HL-60/S4 treated with retinoic acid at 250 ng/mL for 4 days and 3 days (cell line): ENCODE measurements around the gene PPFIA1.
"Not testable (repeated sequence)": the region's sequence is repeated elsewhere in the genome, so short reads cannot be mapped to it uniquely, and the experiment has no call there.

ENCODE experiments used
- in situ Hi-C: fragments of 300-500 bp; cut with MboI; formaldehyde crosslinking; loops from 2 replicates; pipeline ENCODE4 v1.7.0; 2022; ENCODE audit warnings: low sequenced_read_pairs

The PPFIA1 gene

GRCh38 chr11:70295166-70295565, 24.7 kb downstream of the PPFIA1 start:
- in situ Hi-C loops = not testable (repeated sequence)

GRCh38 chr11:70296681-70297080, 26.2 kb downstream of the PPFIA1 start:
- in situ Hi-C loops = no loop called here

- in situ Hi-C loops = no loop called here
These were observed 26.9 kb downstream of the PPFIA1 start for GRCh38 chr11:70297341-70297740.

- in situ Hi-C loops = no loop called here
These were observed 27.9 kb downstream of the PPFIA1 start for GRCh38 chr11:70298243-70298915.

- in situ Hi-C loops = no loop called here
These were observed 29.1 kb downstream of the PPFIA1 start for GRCh38 chr11:70299636-70300035.

- in situ Hi-C loops = no loop called here
These were observed 30.7 kb downstream of the PPFIA1 start for GRCh38 chr11:70301191-70301590.

- in situ Hi-C loops = no loop called here
These were observed 31.4 kb downstream of the PPFIA1 start for GRCh38 chr11:70301721-70302418.

- in situ Hi-C loops = no loop called here
These were observed 31.9 kb downstream of the PPFIA1 start for GRCh38 chr11:70302419-70302752.

GRCh38 chr11:70303070-70303469, 32.6 kb downstream of the PPFIA1 start:
- in situ Hi-C loops = no loop called here

GRCh38 chr11:70304208-70304603, 33.7 kb downstream of the PPFIA1 start:
- in situ Hi-C loops = no loop called here

- in situ Hi-C loops = no loop called here
These were observed 35.0 kb downstream of the PPFIA1 start for GRCh38 chr11:70305501-70305900.

- in situ Hi-C loops = no loop called here
These were observed 36.1 kb downstream of the PPFIA1 start for GRCh38 chr11:70306586-70307033.

GRCh38 chr11:70307176-70307575, 36.7 kb downstream of the PPFIA1 start:
- in situ Hi-C loops = no loop called here

- in situ Hi-C loops = no loop called here
These were observed 41.1 kb downstream of the PPFIA1 start for GRCh38 chr11:70311616-70312015.

- in situ Hi-C loops = no loop called here
These were observed 42.2 kb downstream of the PPFIA1 start for GRCh38 chr11:70312401-70313357.

GRCh38 chr11:70313945-70314344, 43.5 kb downstream of the PPFIA1 start:
- in situ Hi-C loops = no loop called here

- in situ Hi-C loops = no loop called here
These were observed 44.2 kb downstream of the PPFIA1 start for GRCh38 chr11:70314730-70315129.

GRCh38 chr11:70315716-70316115, 45.2 kb downstream of the PPFIA1 start:
- in situ Hi-C loops = no loop called here

- in situ Hi-C loops = no loop called here
These were observed 47.3 kb downstream of the PPFIA1 start for GRCh38 chr11:70317581-70318305.

GRCh38 chr11:70319396-70320076, 49.0 kb downstream of the PPFIA1 start:
- in situ Hi-C loops = no loop called here
